ENCODE data around the gene PRKCA.

Gene PRKCA

GRCh38 chr17:66755944-66756290, 453.5 kb downstream of the PRKCA start:
- DNase-seq: no peak

- no peak for DNase-seq
Observed at GRCh38 chr17:66760324-66760723, 457.9 kb downstream of the PRKCA start.

DNA sequence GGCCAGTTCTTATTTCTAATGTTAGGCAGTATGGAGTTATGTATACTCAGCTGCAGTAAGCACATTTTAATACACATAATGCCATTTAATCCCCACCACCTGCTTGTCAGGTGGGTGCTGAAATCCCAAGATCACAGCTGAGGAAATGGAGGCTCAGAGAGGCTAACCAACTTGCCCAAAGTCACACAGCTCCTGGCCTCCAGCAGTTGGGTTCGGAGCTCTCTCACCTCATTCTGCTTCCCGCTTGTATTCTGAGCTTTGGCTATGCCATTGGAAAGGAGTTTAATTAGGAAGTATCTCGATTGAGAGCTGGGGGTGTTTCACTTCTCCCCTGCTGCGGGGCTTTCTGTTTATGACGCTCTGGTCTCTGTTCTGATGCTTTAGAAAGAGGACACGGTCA, 459.9 kb downstream of the PRKCA start:
- DNase-seq: no peak

DNA sequence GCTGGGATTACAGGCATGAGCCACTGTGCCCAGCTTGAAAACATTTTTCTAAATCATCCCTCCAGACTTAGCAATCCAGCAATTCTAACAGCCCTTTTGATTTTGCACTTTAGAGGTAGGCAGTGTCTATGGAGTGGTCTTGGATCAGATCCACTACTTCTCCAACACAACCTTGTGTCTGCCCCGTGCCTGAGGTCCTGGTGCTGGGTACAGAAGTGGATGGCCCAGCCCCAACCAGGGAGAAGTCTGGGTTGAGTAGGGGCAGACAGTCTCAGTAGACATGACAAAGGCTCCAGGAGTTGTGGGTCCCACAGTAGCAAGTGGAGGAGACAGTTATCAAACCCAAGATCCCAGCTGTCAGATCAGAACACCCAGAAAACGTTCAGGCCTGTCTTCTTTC, 460.6 kb downstream of the PRKCA start:
- no peak for DNase-seq

GRCh38 chr17:66764506-66764905, 462.1 kb downstream of the PRKCA start:
- DNase-seq: no peak

- DNase-seq: no peak
Observed at GRCh38 chr17:66767154-66767933, 464.9 kb downstream of the PRKCA start.

GRCh38 chr17:66769911-66770310, 467.5 kb downstream of the PRKCA start:
- DNase-seq: no peak

DNA sequence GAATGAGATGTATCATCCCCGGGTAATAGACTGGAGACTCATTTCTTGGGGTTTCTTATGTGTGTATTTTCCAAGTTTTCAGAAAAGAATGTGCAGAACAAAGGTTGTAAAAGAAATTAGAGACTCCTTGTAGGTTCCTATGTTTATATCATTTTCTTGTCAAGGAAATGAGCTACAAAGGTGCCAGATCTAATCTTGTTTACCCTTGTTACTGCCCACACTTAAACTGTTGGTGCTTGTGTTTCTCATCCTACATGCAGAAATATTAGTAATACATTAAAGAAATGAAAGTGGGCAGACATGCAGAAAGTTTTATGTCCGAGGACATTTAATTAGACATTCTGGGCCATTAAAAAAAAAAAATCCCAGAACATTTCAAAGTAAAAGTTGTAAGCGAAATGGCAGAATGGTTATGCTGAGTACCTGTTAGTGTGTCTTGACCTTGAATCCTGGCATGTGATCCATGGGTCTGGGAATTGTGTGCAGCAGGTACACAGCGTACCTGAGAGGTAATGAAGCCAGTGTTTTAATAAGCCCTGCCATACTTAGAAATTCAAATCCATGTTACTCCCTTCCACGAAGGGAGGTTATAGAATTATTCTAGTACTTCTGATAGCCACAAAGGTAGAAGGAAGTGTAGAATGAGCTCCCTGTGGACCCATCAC, 469.9 kb downstream of the PRKCA start:
- DNase-seq: no peak

- no peak for DNase-seq
Observed at GRCh38 chr17:66775271-66775670, 472.9 kb downstream of the PRKCA start.

GRCh38 chr17:66775881-66776400, 473.5 kb downstream of the PRKCA start:
- DNase-seq: no peak

GRCh38 chr17:66776999-66777688, 474.7 kb downstream of the PRKCA start:
- no peak for DNase-seq

GRCh38 chr17:66777689-66778225, 475.3 kb downstream of the PRKCA start:
- DNase-seq: no peak

- DNase-seq: no peak
Observed at GRCh38 chr17:66778531-66779236, 476.3 kb downstream of the PRKCA start.

DNA sequence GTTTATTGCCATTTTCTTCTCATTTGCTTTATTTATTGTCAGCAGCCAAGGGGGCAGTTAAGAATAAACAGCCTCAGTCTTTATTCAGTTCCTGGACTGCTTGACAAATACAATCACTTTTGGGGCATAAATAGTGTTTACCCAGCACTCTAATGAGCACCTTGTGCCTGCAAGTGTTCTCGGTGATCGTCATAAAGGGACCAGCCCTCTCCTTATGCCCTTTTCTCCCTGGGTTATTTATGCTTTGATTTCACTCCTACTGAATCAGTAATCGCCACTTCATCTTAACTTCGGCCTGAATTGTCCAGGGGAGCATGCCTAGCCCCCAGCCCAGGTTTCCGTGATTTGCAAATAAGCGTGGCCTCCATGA, 476.8 kb downstream of the PRKCA start:
- no peak for DNase-seq

- DNase-seq: no peak
Observed at GRCh38 chr17:66781135-66781534, 478.7 kb downstream of the PRKCA start.

DNA sequence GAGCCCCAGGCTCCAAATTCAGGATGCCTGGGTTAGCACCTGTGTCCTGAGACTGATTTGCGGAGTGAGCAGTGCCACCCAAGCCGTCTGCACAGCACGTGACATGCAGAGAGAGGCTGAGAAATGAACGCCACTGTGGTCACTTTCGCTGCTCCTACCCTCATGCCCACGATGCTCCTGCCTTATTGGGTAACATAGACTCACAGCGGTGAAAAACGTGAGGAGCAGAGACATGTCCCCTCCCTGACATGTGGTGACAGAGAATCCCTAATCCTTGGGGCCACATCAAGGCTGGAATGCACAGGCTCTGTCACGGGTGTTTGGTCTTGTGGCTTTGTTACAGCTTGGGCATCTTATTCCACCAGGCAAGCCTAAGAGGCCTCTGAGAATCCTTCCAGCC, 480.4 kb downstream of the PRKCA start:
- DNase-seq: no peak

GRCh38 chr17:66783656-66784381, 481.4 kb downstream of the PRKCA start:
- DNase-seq: no peak

- DNase-seq: no peak
Observed at GRCh38 chr17:66784621-66785364, 482.4 kb downstream of the PRKCA start.

- DNase-seq: no peak
Observed at GRCh38 chr17:66786107-66786506, 483.7 kb downstream of the PRKCA start.

DNA sequence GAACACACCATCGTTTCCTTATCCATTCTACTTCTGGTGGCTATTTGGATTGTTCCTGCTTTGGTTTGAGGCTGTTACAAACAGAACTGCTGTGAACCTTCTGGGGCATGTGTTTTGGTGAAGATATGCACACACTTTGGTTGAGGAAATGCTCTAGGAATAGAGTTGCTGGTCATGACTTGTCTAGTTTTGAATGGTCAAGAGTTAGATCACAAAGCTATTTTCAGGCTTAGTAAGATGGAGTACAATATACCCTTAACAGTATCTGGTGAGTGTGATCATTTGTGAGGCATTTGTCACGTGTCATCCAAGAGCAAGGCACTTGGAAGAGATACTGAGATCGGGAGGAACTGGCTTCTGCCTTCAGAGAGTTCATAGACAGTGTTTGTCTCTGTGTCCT, 485.5 kb downstream of the PRKCA start:
- DNase-seq: no peak

DNA sequence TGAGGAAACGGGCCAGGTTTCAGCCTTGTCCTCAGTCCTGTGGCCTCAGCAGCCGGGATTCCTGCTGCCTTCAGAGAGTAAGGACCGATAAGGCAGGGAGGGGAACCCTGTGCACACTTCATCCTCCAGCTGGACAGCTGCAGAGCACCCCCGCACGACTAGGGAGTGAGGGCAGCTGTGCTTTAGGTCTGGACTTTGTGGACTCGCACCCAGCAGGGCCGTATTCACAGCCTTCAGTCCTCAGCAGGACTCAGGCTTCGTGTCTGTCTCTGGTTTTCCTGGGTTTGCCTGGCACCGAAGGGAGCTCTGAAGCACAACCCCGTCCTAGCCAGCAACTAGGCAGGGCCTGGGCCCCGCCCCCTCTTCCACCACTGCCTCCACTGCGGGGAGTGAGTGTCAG, 486.7 kb downstream of the PRKCA start:
- DNase-seq: no peak
